Fibroblast of lung (primary cell): ENCODE data around the gene TMEM63B. TPM values are rescaled to one million over a fixed set of nuclear protein-coding genes. Genes with fewer than 3 reads are reported as not detected.
A peak's percentile ranks its signal among the peaks of the same experiment; 100 is the strongest.
"Not testable (repeated sequence)": the region's sequence is repeated elsewhere in the genome, so short reads cannot be mapped to it uniquely, and the experiment has no call there.

Experiments used
- DNase-seq, 2 donors: peaks; one replicate each; pipeline versions ENCODE4 v3.0.0 to v3.0.0-alpha.2; 2010; ENCODE audit warnings: low read depth in 2 of 2
- H2AFZ ChIP-seq: 2 replicates; pipeline ENCODE4 v1.5.1; 2012; ENCODE audit warnings: low read length, control low read depth, inconsistent platforms
- H3K27ac ChIP-seq: 2 replicates; pipeline ENCODE4 v1.5.1; 2011; ENCODE audit warnings: low read length, control low read depth; ENCODE audit not compliant: insufficient read depth
- H3K27me3 ChIP-seq: 2 replicates; pipeline ENCODE4 v1.5.1; 2011; ENCODE audit warnings: mild to moderate bottlenecking, low read length; ENCODE audit not compliant: control insufficient read depth, insufficient read depth
- H3K36me3 ChIP-seq: 2 replicates; pipeline ENCODE4 v1.5.1; 2011; ENCODE audit warnings: low read length; ENCODE audit not compliant: control insufficient read depth, insufficient read depth
- H3K4me1 ChIP-seq: 2 replicates; pipeline ENCODE4 v1.5.1; 2011; ENCODE audit warnings: low read length; ENCODE audit not compliant: control insufficient read depth, insufficient read depth; ENCODE audit errors: extremely low read depth
- H3K4me2 ChIP-seq: 2 replicates; pipeline ENCODE4 v1.5.1; 2011; ENCODE audit warnings: low read length, control low read depth; ENCODE audit not compliant: insufficient read depth; ENCODE audit errors: extremely low read depth
- H3K4me3 ChIP-seq, 4 experiments: fragments of 200-600 bp in 1 of 4; sonication (generic) in 1 of 4; replicated peaks in 1 of 4; 2 replicates each; pipeline ENCODE4 v1.5.1; 2011 to 2016; ENCODE audit warnings: low read length in 4 of 4, low read depth in 3 of 4, mild to moderate bottlenecking in 3 of 4, control low read depth in 2 of 4, inconsistent platforms in 1 of 4, mixed read lengths in 1 of 4; ENCODE audit not compliant: insufficient read depth in 1 of 4; ENCODE audit errors: control extremely low read depth in 1 of 4
- H3K79me2 ChIP-seq: 2 replicates; pipeline ENCODE4 v1.5.1; 2012; ENCODE audit warnings: mild to moderate bottlenecking, low read length, inconsistent platforms; ENCODE audit not compliant: control insufficient read depth, insufficient read depth
- H3K9ac ChIP-seq: 2 replicates; pipeline ENCODE4 v1.5.1; 2011; ENCODE audit warnings: mild to moderate bottlenecking, low read length, control low read depth; ENCODE audit not compliant: insufficient read depth
- H3K9me3 ChIP-seq: 2 replicates; pipeline ENCODE4 v1.5.1; 2012; ENCODE audit warnings: low read depth, low read length; ENCODE audit not compliant: control insufficient read depth, insufficient read depth
- H4K20me1 ChIP-seq: 2 replicates; pipeline ENCODE4 v1.5.1; 2011; ENCODE audit warnings: low read length; ENCODE audit not compliant: control insufficient read depth, insufficient read depth; ENCODE audit errors: extremely low read depth
- EZH2 ChIP-seq: IDR thresholded peaks from 2 replicates; pipeline ENCODE4 v1.5.1; 2012; ENCODE audit warnings: low read length, control low read depth, mild to moderate bottlenecking; ENCODE audit errors: missing control alignments
- polyA plus RNA-seq, 2 donors: library from polyadenylated mRNA; depleted of rRNA in 1 of 2; stranded (reverse) in 1 of 2; unstranded in 1 of 2; fragments of >200 nt; gene quantifications; 2 replicates each; pipeline ENCODE4 v1.2.1, GENCODE V29; 2011 to 2012; ENCODE audit warnings: missing spikeins in 1 of 2
- total RNA-seq: library from RNA; depleted of rRNA; stranded (reverse); fragments of >200 nt; gene quantifications from 2 replicates; pipeline ENCODE4 v1.2.1, GENCODE V29; 2014
- TF ChIP-seq, protein P1 (sequence below), 2 donors: IDR thresholded peaks in 1 of 2; conservative IDR thresholded peaks in 1 of 2; 1 replicate in 1 of 2; 2 replicates in 1 of 2; pipeline ENCODE4 v1.5.1; 2011 to 2012; ENCODE audit warnings: low read length in 2 of 2, control low read depth in 1 of 2, inconsistent platforms in 1 of 2, low read depth in 1 of 2, mild to moderate bottlenecking in 1 of 2

Gene TMEM63B
- total and polyA plus RNA-seq, 2 donors (not counting 1 experiment from before 2014, with no cell fraction given) = 32.2 to 42.1 TPM

DNA sequence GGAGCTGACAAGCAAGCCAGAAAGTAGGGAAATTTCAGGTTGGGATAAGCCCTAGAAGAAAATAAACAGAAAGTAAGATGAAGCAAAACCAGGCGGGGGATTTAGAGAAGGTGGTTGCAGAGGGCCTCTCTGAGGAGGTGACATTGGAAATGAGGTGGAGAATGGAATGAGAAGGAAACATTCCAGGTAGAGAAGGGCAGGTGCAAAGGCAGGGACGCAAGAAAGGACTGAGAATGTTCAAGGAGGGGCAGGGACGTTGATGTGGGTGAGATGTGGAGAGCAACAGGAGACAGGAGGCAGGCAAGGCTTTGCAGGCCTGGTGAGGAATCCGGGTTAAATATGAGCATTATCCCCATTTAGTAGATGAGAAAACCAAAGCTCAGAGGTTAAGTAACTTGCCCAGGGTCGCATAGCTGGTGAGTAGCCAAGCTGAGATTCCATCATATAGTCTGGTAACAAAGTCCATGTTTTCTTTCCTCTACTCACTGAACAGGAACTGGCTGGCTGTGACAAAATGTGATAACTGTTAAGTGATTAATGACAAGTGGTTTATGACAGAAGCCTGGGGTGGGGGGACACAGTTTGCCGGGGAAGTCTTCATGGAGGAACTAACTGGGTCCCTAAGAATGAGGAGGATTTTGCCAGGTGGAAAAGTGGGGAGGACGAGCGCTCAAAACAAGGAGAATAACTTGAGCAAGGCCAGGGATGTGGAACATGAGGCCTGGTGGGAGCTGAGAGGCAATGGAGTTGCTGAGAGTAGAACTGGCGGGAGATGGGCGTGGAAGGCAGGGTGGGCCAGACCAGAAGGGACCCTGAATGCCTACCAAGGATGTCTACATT lies 32.7 kb upstream of the TMEM63B start:
- H3K36me3 ChIP-seq = no peaks in the 10 kb centered on the region
- no peaks in the 10 kb centered on the region for H3K9me3 ChIP-seq
- H3K4me2 ChIP-seq = no peak overlapping the region
- no peaks in the 10 kb centered on the region for H3K27me3 ChIP-seq
- no peaks in the 10 kb centered on the region for H4K20me1 ChIP-seq
- no peaks in the 10 kb centered on the region for H3K79me2 ChIP-seq
- H2AFZ ChIP-seq = no peak overlapping the region
- no peak for DNase-seq
- H3K4me3 ChIP-seq = no peak overlapping the region
- no peaks in the 10 kb centered on the region for H3K4me1 ChIP-seq
- H3K27ac ChIP-seq = no peak overlapping the region
- no peak overlapping the region for H3K9ac ChIP-seq
- no peak for TF ChIP-seq EZH2
- TF ChIP-seq, protein P1, sequence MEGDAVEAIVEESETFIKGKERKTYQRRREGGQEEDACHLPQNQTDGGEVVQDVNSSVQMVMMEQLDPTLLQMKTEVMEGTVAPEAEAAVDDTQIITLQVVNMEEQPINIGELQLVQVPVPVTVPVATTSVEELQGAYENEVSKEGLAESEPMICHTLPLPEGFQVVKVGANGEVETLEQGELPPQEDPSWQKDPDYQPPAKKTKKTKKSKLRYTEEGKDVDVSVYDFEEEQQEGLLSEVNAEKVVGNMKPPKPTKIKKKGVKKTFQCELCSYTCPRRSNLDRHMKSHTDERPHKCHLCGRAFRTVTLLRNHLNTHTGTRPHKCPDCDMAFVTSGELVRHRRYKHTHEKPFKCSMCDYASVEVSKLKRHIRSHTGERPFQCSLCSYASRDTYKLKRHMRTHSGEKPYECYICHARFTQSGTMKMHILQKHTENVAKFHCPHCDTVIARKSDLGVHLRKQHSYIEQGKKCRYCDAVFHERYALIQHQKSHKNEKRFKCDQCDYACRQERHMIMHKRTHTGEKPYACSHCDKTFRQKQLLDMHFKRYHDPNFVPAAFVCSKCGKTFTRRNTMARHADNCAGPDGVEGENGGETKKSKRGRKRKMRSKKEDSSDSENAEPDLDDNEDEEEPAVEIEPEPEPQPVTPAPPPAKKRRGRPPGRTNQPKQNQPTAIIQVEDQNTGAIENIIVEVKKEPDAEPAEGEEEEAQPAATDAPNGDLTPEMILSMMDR (conservative IDR thresholded peaks at IDR 0.05 in 1 of 2, IDR thresholded peaks at IDR 0.05 in 1 of 2; ENCODE audit: low read depth in 1 of 2, low read length in 2 of 2) = no peak

DNA sequence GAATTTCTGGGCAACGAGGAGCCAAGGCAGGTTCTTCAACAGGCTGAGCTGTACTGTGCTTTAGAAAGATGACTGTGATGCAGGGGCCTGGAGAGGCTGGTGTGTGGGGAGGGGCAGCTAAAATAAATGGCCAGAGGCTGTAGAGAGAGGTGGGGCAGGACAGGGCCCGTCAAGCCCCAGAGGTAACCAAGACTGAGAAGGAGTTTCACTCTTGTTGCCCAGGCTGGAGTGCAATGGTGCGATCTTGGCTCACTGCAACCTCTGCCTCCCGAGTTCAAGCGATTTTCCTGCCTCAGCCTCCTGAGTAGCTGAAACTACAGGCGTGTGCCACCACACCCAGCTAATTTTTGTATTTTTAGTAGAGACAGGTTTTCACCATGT lies 32.1 kb upstream of the TMEM63B start:
- H2AFZ ChIP-seq, H3K4me2 ChIP-seq, H3K4me1 ChIP-seq, H3K9me3 ChIP-seq, H3K4me3 ChIP-seq, H4K20me1 ChIP-seq, H3K79me2 ChIP-seq, DNase-seq, H3K27me3 ChIP-seq, H3K27ac ChIP-seq, H3K36me3 ChIP-seq, H3K9ac ChIP-seq: not testable (repeated sequence)

DNA sequence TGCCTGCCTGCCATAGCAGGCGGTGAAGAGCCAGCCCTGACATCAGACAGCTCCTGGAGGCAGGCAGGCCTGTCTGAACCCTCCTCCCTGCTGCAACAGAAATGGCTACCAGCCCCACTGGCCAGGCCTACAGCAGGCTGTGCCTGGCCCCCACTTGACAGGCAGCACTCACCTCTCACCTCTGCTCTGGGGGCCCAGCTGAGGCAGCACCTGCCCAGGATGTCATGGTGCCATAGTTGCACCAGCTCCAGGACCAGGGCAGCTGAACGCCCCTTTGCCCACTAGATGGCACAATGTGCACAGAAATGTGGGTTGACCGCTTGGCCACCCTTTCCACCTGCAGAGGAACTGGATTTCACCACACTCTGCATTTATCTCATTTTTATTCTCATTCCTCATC lies 30.7 kb upstream of the TMEM63B start:
- peak; percentile 53 to 72 for DNase-seq
- Histone ChIP-seq H3K4me3 (no peak overlapping the region), H3K27me3 (no peaks in the 10 kb centered on the region), H3K79me2 (no peaks in the 10 kb centered on the region), H3K4me1 (no peaks in the 10 kb centered on the region), H3K4me2 (no peak overlapping the region), H3K9ac (no peak overlapping the region), H4K20me1 (no peaks in the 10 kb centered on the region), H3K36me3 (no peaks in the 10 kb centered on the region), H3K27ac (no peak overlapping the region), H2AFZ (no peak overlapping the region), H3K9me3 (no peaks in the 10 kb centered on the region)
- TF ChIP-seq EZH2 = no peak
- TF ChIP-seq, protein P1 (conservative IDR thresholded peaks at IDR 0.05 in 1 of 2, IDR thresholded peaks at IDR 0.05 in 1 of 2; ENCODE audit: low read depth in 1 of 2, low read length in 2 of 2) = peak; percentile 69 to 79
